LNCAP (cell line): ENCODE results near the gene DLK1.

ENCODE experiments used
- CTCF ChIP-seq: fragments of 450-650 bp; IDR thresholded peaks from 2 replicates; pipeline ENCODE4 v1.5.1; 2017; ENCODE audit warnings: mild to moderate bottlenecking

DLK1 gene

GRCh38 chr14:100778526-100778882, 51.8 kb downstream of the DLK1 start:
- no peak for TF ChIP-seq CTCF

GRCh38 chr14:100778951-100779690, 52.4 kb downstream of the DLK1 start:
- TF ChIP-seq CTCF, result no peak

GRCh38 chr14:100779691-100780080, 53.0 kb downstream of the DLK1 start:
- TF ChIP-seq CTCF, result no peak

GRCh38 chr14:100780246-100780645, 53.6 kb downstream of the DLK1 start:
- no peak for TF ChIP-seq CTCF

- TF ChIP-seq CTCF, result no peak
These were observed 54.1 kb downstream of the DLK1 start for GRCh38 chr14:100780646-100781355.

GRCh38 chr14:100781952-100782351, 55.3 kb downstream of the DLK1 start:
- no peak for TF ChIP-seq CTCF

- TF ChIP-seq CTCF, result no peak
These were observed 56.0 kb downstream of the DLK1 start for GRCh38 chr14:100782516-100783320.
